A549 (cell line): Measurements from ENCODE around the gene PRSS36.

Experiments
- CHD2 ChIP-seq: fragments of 150-350 bp; IDR thresholded peaks from 2 replicates; pipeline ENCODE4 v1.6.1; 2014; ENCODE audit warnings: low read length; ENCODE audit not compliant: partially characterized antibody
- EP300 ChIP-seq, 2 experiments: fragments of >200 bp; sonication (Bioruptor Twin); formaldehyde crosslinking; IDR thresholded peaks; 2 replicates in 1 of 2; 3 replicates in 1 of 2; pipeline ENCODE4 v1.6.1; 2016 to 2017
- JUN ChIP-seq, 2 experiments: fragments of >200 bp; sonication (Bioruptor Twin); formaldehyde crosslinking; IDR thresholded peaks; 2 replicates in 1 of 2; 3 replicates in 1 of 2; pipeline ENCODE4 v1.6.1; 2016 to 2017
- MAFK ChIP-seq: fragments of 450-650 bp; IDR thresholded peaks from 2 replicates; pipeline ENCODE4 v1.6.1; 2014; ENCODE audit not compliant: partially characterized antibody
- POLR2A ChIP-seq: IDR thresholded peaks from 2 replicates; pipeline ENCODE4 v1.6.1; 2012; ENCODE audit warnings: mild to moderate bottlenecking, low read length
- TF ChIP-seq, protein P1 (sequence below): fragments of >200 bp; sonication (Bioruptor Twin); formaldehyde crosslinking; IDR thresholded peaks from 3 replicates; pipeline ENCODE4 v1.5.1; 2016
- TF ChIP-seq, protein P2 (sequence below): fragments of 200-600 bp; sonication (generic); IDR thresholded peaks from 2 replicates; pipeline ENCODE4 v1.6.1; 2016; ENCODE audit warnings: antibody characterized with exemption, mild to moderate bottlenecking, moderate library complexity
- TF ChIP-seq, protein P3 (sequence below): IDR thresholded peaks from 2 replicates; pipeline ENCODE4 v1.6.1; 2012
- TF ChIP-seq, protein P4 (sequence below): fragments of 150-350 bp; IDR thresholded peaks from 2 replicates; pipeline ENCODE4 v1.6.1; 2014; ENCODE audit warnings: low read depth, mild to moderate bottlenecking, low read length
- TF ChIP-seq, protein P5 (sequence below): IDR thresholded peaks from 2 replicates; pipeline ENCODE4 v1.6.1; 2012
- TF ChIP-seq, protein P6 (sequence below): fragments of 450-650 bp; IDR thresholded peaks from 2 replicates; pipeline ENCODE4 v1.6.1; 2014; ENCODE audit warnings: antibody characterized with exemption

DNA sequence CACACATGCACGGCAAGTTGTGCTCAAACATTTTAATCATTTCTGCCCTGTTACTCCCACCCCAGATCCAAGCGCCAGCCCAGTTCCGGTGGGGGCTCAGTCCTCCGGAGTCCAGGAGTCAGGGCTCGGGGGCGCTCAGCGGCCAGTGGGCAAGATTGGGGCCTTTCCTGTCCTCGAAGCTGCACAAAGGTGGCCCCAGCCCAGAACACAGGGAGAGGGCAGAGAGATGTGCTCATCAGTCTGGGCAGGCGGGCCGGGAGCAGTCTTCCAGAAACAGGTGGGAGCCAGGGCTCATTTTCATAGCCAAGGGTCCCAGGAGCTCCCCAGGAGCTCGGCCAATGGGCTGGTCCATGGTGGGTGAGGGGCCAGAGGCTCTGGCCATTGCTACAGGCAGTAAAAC lies 18.4 kb downstream of the PRSS36 start:
- TF ChIP-seq JUN (IDR thresholded peaks at IDR 0.05) (no peak), MAFK (no peak), POLR2A (no peak), EP300 (IDR thresholded peaks at IDR 0.05) (no peak), CHD2 (no peak)
- TF ChIP-seq, protein P1, sequence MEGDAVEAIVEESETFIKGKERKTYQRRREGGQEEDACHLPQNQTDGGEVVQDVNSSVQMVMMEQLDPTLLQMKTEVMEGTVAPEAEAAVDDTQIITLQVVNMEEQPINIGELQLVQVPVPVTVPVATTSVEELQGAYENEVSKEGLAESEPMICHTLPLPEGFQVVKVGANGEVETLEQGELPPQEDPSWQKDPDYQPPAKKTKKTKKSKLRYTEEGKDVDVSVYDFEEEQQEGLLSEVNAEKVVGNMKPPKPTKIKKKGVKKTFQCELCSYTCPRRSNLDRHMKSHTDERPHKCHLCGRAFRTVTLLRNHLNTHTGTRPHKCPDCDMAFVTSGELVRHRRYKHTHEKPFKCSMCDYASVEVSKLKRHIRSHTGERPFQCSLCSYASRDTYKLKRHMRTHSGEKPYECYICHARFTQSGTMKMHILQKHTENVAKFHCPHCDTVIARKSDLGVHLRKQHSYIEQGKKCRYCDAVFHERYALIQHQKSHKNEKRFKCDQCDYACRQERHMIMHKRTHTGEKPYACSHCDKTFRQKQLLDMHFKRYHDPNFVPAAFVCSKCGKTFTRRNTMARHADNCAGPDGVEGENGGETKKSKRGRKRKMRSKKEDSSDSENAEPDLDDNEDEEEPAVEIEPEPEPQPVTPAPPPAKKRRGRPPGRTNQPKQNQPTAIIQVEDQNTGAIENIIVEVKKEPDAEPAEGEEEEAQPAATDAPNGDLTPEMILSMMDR, result no peak
- TF ChIP-seq, protein P2, sequence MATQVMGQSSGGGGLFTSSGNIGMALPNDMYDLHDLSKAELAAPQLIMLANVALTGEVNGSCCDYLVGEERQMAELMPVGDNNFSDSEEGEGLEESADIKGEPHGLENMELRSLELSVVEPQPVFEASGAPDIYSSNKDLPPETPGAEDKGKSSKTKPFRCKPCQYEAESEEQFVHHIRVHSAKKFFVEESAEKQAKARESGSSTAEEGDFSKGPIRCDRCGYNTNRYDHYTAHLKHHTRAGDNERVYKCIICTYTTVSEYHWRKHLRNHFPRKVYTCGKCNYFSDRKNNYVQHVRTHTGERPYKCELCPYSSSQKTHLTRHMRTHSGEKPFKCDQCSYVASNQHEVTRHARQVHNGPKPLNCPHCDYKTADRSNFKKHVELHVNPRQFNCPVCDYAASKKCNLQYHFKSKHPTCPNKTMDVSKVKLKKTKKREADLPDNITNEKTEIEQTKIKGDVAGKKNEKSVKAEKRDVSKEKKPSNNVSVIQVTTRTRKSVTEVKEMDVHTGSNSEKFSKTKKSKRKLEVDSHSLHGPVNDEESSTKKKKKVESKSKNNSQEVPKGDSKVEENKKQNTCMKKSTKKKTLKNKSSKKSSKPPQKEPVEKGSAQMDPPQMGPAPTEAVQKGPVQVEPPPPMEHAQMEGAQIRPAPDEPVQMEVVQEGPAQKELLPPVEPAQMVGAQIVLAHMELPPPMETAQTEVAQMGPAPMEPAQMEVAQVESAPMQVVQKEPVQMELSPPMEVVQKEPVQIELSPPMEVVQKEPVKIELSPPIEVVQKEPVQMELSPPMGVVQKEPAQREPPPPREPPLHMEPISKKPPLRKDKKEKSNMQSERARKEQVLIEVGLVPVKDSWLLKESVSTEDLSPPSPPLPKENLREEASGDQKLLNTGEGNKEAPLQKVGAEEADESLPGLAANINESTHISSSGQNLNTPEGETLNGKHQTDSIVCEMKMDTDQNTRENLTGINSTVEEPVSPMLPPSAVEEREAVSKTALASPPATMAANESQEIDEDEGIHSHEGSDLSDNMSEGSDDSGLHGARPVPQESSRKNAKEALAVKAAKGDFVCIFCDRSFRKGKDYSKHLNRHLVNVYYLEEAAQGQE, result no peak
- TF ChIP-seq, protein P3, sequence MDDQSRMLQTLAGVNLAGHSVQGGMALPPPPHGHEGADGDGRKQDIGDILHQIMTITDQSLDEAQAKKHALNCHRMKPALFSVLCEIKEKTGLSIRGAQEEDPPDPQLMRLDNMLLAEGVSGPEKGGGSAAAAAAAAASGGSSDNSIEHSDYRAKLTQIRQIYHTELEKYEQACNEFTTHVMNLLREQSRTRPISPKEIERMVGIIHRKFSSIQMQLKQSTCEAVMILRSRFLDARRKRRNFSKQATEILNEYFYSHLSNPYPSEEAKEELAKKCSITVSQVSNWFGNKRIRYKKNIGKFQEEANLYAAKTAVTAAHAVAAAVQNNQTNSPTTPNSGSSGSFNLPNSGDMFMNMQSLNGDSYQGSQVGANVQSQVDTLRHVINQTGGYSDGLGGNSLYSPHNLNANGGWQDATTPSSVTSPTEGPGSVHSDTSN, result no peak
- TF ChIP-seq, protein P4, sequence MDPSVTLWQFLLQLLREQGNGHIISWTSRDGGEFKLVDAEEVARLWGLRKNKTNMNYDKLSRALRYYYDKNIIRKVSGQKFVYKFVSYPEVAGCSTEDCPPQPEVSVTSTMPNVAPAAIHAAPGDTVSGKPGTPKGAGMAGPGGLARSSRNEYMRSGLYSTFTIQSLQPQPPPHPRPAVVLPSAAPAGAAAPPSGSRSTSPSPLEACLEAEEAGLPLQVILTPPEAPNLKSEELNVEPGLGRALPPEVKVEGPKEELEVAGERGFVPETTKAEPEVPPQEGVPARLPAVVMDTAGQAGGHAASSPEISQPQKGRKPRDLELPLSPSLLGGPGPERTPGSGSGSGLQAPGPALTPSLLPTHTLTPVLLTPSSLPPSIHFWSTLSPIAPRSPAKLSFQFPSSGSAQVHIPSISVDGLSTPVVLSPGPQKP, result no peak
- TF ChIP-seq, protein P5, sequence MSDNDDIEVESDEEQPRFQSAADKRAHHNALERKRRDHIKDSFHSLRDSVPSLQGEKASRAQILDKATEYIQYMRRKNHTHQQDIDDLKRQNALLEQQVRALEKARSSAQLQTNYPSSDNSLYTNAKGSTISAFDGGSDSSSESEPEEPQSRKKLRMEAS, result no peak
- TF ChIP-seq, protein P6, sequence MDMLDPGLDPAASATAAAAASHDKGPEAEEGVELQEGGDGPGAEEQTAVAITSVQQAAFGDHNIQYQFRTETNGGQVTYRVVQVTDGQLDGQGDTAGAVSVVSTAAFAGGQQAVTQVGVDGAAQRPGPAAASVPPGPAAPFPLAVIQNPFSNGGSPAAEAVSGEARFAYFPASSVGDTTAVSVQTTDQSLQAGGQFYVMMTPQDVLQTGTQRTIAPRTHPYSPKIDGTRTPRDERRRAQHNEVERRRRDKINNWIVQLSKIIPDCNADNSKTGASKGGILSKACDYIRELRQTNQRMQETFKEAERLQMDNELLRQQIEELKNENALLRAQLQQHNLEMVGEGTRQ, result no peak
